ENCODE data around the gene POLR2C. TPM values are rescaled to one million over a fixed set of nuclear protein-coding genes. Genes with fewer than 3 reads are reported as not detected.
A peak's percentile ranks its signal among the peaks of the same experiment; 100 is the strongest.

The POLR2C gene
- total and polyA plus RNA-seq, 2 experiments from 2014 or later = 40.0 to 163 TPM

DNA sequence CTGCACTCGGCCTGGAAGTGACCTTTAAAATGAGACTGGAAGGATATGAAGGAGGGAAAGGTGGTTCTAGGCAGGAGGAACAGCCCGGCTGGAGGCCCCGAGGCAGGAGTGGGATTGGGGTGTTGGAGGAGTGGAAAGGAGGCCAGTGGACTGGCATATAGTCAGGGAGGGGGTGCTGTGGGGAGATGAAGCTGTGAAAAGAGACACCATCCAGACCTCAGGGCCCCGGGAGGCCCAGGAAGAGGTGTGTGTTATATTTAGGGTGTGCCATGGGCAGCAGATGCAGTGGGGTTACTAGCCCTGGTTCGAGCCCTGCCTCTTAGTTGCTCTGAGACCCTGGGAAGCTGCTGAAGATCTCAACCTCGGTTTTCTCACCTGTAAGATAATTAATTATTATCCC is 42.7 kb downstream of the POLR2C start:
- Histone ChIP-seq H3K27me3 (replicated peaks; ENCODE audit: insufficient read depth) (peaks cover 7% of the 10 kb centered on the region; the same call in 1 of the 2 replicates), H2AFZ (no peak overlapping the region), H4K20me1 (ENCODE audit: insufficient read depth) (no peaks in the 10 kb centered on the region), H3K79me2 (ENCODE audit: insufficient read depth) (no peaks in the 10 kb centered on the region), H3K9ac (no peak overlapping the region), H3K27ac (no peak overlapping the region), H3K4me2 (ENCODE audit: unreplicated experiment) (no peak overlapping the region), H3K9me3 (ENCODE audit: low read depth) (no peaks in the 10 kb centered on the region), H3F3A (ENCODE audit: insufficient read depth) (no peaks in the 10 kb centered on the region), H3K4me1 (ENCODE audit: insufficient read depth) (no peaks in the 10 kb centered on the region), H3K9me2 (ENCODE audit: insufficient read depth) (no peaks in the 10 kb centered on the region), H3K36me3 (ENCODE audit: low read depth) (no peaks in the 10 kb centered on the region), H3K4me3 (no peak overlapping the region)
- in situ Hi-C loops (cut with MboI) = no loop called here
- TF ChIP-seq EZH2 (IDR thresholded peaks at IDR 0.05; ENCODE audit: insufficient read depth, poor library complexity, severe bottlenecking) = no peak
- TF ChIP-seq EZH2phosphoT487 (IDR thresholded peaks at IDR 0.05; ENCODE audit: insufficient read depth, low read depth) = no peak
- WGBS, 2 experiments (ENCODE audit: low coverage in 1 of 2, low lambda C conversion rate in 2 of 2, missing lambda C conversion rate in 2 of 2) = 47 to 55% methylated on average over 6 of the region's 6 CpGs
- DNase-seq = no peak

DNA sequence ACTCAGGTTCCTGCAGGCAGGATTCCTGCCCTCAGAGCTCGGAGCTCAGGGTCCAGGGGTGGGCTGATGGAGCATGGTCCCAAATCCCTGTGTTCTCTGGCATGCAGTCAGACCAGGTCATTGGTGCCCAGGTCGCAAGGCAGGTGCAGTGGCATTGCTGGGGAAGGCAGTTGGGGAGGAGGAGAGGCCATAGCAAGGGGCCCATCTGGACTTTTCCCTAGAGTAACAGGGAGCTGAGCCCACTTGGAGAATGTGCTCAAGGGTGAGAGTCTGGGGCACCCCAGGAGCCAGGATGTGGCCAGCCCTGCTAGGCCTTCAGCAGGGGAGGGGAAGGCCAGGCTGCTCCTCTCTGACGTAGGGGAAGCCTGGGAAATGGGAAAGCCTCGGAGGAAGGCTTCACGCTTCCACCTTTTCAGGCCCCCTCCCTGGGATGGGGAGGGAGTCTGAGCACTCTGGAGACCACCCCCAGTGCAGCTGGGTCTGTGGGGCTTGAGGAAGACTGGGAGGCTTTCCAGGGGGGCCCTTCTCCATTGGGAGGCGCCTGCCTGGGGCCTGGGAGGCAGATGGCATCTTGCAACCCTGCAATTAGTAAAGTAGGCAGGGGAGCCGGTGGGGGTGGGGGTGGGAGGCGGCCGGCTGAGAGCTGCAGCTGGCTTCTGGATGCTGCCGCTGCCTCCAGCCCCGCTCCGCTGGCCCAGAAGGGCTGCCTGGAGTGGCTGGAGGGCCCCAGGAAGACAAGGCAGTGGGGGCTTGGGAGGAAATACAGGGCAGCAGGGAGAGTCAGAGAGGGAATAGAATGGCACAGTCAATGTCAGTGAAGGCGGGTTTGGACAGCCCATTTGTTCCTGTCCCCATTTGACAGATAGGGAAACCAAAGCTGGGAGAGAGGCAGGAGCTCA is 44.9 kb downstream of the POLR2C start:
- H3K9ac ChIP-seq = no peak overlapping the region
- H3K36me3 ChIP-seq (ENCODE audit: low read depth) = no peaks in the 10 kb centered on the region
- no peaks in the 10 kb centered on the region for H3K79me2 ChIP-seq (ENCODE audit: insufficient read depth)
- H3K9me3 ChIP-seq (ENCODE audit: low read depth) = no peaks in the 10 kb centered on the region
- no peak overlapping the region for H3K4me3 ChIP-seq
- no peak overlapping the region for H3K27ac ChIP-seq
- WGBS, 2 experiments (ENCODE audit: low coverage in 1 of 2, low lambda C conversion rate in 2 of 2, missing lambda C conversion rate in 2 of 2) = 68 to 72% methylated on average over 11 to 13 of the region's 13 CpGs
- H3K4me1 ChIP-seq (ENCODE audit: insufficient read depth) = no peaks in the 10 kb centered on the region
- TF ChIP-seq EZH2phosphoT487 (IDR thresholded peaks at IDR 0.05; ENCODE audit: insufficient read depth, low read depth) = no peak
- TF ChIP-seq EZH2 (IDR thresholded peaks at IDR 0.05; ENCODE audit: insufficient read depth, poor library complexity, severe bottlenecking) = no peak
- H4K20me1 ChIP-seq (ENCODE audit: insufficient read depth) = no peaks in the 10 kb centered on the region
- DNase-seq = no peak
- H3K27me3 ChIP-seq (replicated peaks; ENCODE audit: insufficient read depth) = peaks cover 7% of the 10 kb centered on the region; the same call in 1 of the 2 replicates
- no peak overlapping the region for H3K4me2 ChIP-seq (ENCODE audit: unreplicated experiment)
- H2AFZ ChIP-seq = no peak overlapping the region
- no peaks in the 10 kb centered on the region for H3K9me2 ChIP-seq (ENCODE audit: insufficient read depth)
- no peaks in the 10 kb centered on the region for H3F3A ChIP-seq (ENCODE audit: insufficient read depth)
- in situ Hi-C loops (cut with MboI) = no loop called here

GRCh38 chr16:57508035-57508425 is 45.6 kb downstream of the POLR2C start:
- TF ChIP-seq EZH2 (IDR thresholded peaks at IDR 0.05; ENCODE audit: insufficient read depth, poor library complexity, severe bottlenecking) (no peak), EZH2phosphoT487 (IDR thresholded peaks at IDR 0.05; ENCODE audit: insufficient read depth, low read depth) (no peak)
- Histone ChIP-seq H3K36me3 (ENCODE audit: low read depth) (no peaks in the 10 kb centered on the region), H2AFZ (no peak overlapping the region), H3K27me3 (replicated peaks; ENCODE audit: insufficient read depth) (peaks cover 7% of the 10 kb centered on the region; the same call in 1 of the 2 replicates), H3K4me3 (no peak overlapping the region), H3K79me2 (ENCODE audit: insufficient read depth) (no peaks in the 10 kb centered on the region), H3K27ac (no peak overlapping the region), H3F3A (ENCODE audit: insufficient read depth) (no peaks in the 10 kb centered on the region), H3K9me2 (ENCODE audit: insufficient read depth) (no peaks in the 10 kb centered on the region), H4K20me1 (ENCODE audit: insufficient read depth) (no peaks in the 10 kb centered on the region), H3K4me1 (ENCODE audit: insufficient read depth) (no peaks in the 10 kb centered on the region), H3K9me3 (ENCODE audit: low read depth) (no peaks in the 10 kb centered on the region), H3K9ac (no peak overlapping the region), H3K4me2 (ENCODE audit: unreplicated experiment) (no peak overlapping the region)
- 70 to 78% methylated on average over 3 of the region's 3 CpGs for WGBS, 2 experiments (ENCODE audit: low coverage in 1 of 2, low lambda C conversion rate in 2 of 2, missing lambda C conversion rate in 2 of 2)
- in situ Hi-C loops (cut with MboI) = no loop called here
- no peak for DNase-seq

GRCh38 chr16:57509231-57509923 is 46.9 kb downstream of the POLR2C start:
- no peaks in the 10 kb centered on the region for H3K79me2 ChIP-seq (ENCODE audit: insufficient read depth)
- peak; percentile 25 for DNase-seq
- no peak overlapping the region for H3K4me3 ChIP-seq
- no peaks in the 10 kb centered on the region for H3F3A ChIP-seq (ENCODE audit: insufficient read depth)
- no peaks in the 10 kb centered on the region for H3K9me2 ChIP-seq (ENCODE audit: insufficient read depth)
- no peak overlapping the region for H2AFZ ChIP-seq
- H3K27ac ChIP-seq = no peak overlapping the region
- H3K36me3 ChIP-seq (ENCODE audit: low read depth) = no peaks in the 10 kb centered on the region
- H3K4me1 ChIP-seq (ENCODE audit: insufficient read depth) = no peaks in the 10 kb centered on the region
- H3K27me3 ChIP-seq (replicated peaks; ENCODE audit: insufficient read depth) = peaks cover 5% of the 10 kb centered on the region; the same call in 1 of the 2 replicates
- TF ChIP-seq EZH2 (IDR thresholded peaks at IDR 0.05; ENCODE audit: insufficient read depth, poor library complexity, severe bottlenecking) (no peak), EZH2phosphoT487 (IDR thresholded peaks at IDR 0.05; ENCODE audit: insufficient read depth, low read depth) (no peak)
- no peak overlapping the region for H3K9ac ChIP-seq
- in situ Hi-C loops (cut with MboI) = no loop called here
- H3K4me2 ChIP-seq (ENCODE audit: unreplicated experiment) = no peak overlapping the region
- no peaks in the 10 kb centered on the region for H4K20me1 ChIP-seq (ENCODE audit: insufficient read depth)
- H3K9me3 ChIP-seq (ENCODE audit: low read depth) = no peaks in the 10 kb centered on the region
- 32 to 37% methylated on average over 12 of the region's 12 CpGs for WGBS, 2 experiments (ENCODE audit: low coverage in 1 of 2, low lambda C conversion rate in 2 of 2, missing lambda C conversion rate in 2 of 2)

All from GM23248 (cell line).